CD8-positive, alpha-beta memory T cell (primary cell): ENCODE measurements around the gene TREH. TPM values are rescaled to one million over a fixed set of nuclear protein-coding genes. Genes with fewer than 3 reads are reported as not detected.

Experiments used
- CTCF ChIA-PET: fragments of 350-600 bp; sonication (Branson Sonifier 250); formaldehyde crosslinking; loops from one replicate; lab custom pipeline; 2021; ENCODE audit warnings: antibody characterized with exemption; lab: Charles Lee
- POLR2A ChIA-PET: fragments of 350-600 bp; sonication (Branson Sonifier 250); formaldehyde crosslinking; loops from one replicate; lab custom pipeline; 2021; ENCODE audit warnings: antibody characterized with exemption; lab: Charles Lee
- DNase-seq, 5 donors: peaks; one replicate each; pipeline versions ENCODE4 v3.0.0 to v3.0.0-alpha.2; 2020 to 2022; ENCODE audit warnings: mixed read lengths in 1 of 5
- H3K27ac ChIP-seq: one replicate; pipeline ENCODE4 v1.7.0; 2013; ENCODE audit warnings: low read depth, mild to moderate bottlenecking, low read length, moderate library complexity
- H3K27me3 ChIP-seq: 2 replicates; pipeline ENCODE4 v1.7.0; 2013; ENCODE audit warnings: low read length, mild to moderate bottlenecking; ENCODE audit not compliant: insufficient read depth, poor library complexity, severe bottlenecking
- H3K36me3 ChIP-seq: 2 replicates; pipeline ENCODE4 v1.7.0; 2013; ENCODE audit warnings: mild to moderate bottlenecking, low read length, moderate library complexity; ENCODE audit not compliant: insufficient read depth
- H3K4me1 ChIP-seq: 2 replicates; pipeline ENCODE4 v1.7.0; 2013; ENCODE audit warnings: mild to moderate bottlenecking, low read length, moderate library complexity; ENCODE audit not compliant: insufficient read depth
- H3K4me3 ChIP-seq: 2 replicates; pipeline ENCODE4 v1.7.0; 2013; ENCODE audit warnings: mild to moderate bottlenecking, low read length
- H3K9me3 ChIP-seq: 2 replicates; pipeline ENCODE4 v1.7.0; 2013; ENCODE audit warnings: mild to moderate bottlenecking, low read length
- H3K27ac Mint-ChIP-seq, 8 donors: one replicate each; pipeline ENCODE4 v1.8.0; 2020 to 2021; ENCODE audit warnings: mixed read lengths in 8 of 8, mild to moderate bottlenecking in 6 of 8, inconsistent platforms in 3 of 8, moderate library complexity in 3 of 8
- H3K27me3 Mint-ChIP-seq, 2 donors: one replicate each; pipeline ENCODE4 v1.8.0; 2020 to 2021; ENCODE audit warnings: mixed read lengths in 2 of 2, mild to moderate bottlenecking in 1 of 2, moderate library complexity in 1 of 2
- H3K36me3 Mint-ChIP-seq, 3 donors: one replicate each; pipeline ENCODE4 v1.8.0; 2020 to 2021; ENCODE audit warnings: mixed read lengths in 3 of 3, inconsistent platforms in 1 of 3, mild to moderate bottlenecking in 1 of 3
- H3K4me1 Mint-ChIP-seq, 3 donors: one replicate each; pipeline ENCODE4 v1.8.0; 2020 to 2021; ENCODE audit warnings: mixed read lengths in 3 of 3, inconsistent platforms in 1 of 3, mild to moderate bottlenecking in 1 of 3
- H3K4me3 Mint-ChIP-seq, 7 donors: one replicate each; pipeline ENCODE4 v1.8.0; 2020 to 2021; ENCODE audit warnings: mixed read lengths in 7 of 7, mild to moderate bottlenecking in 6 of 7, moderate library complexity in 4 of 7, inconsistent platforms in 2 of 7
- H3K9me3 Mint-ChIP-seq, 5 donors: one replicate each; pipeline ENCODE4 v1.8.0; 2020 to 2022; ENCODE audit warnings: mixed read lengths in 5 of 5, mild to moderate bottlenecking in 3 of 5, moderate library complexity in 2 of 5, inconsistent platforms in 1 of 5
- polyA plus RNA-seq: library from polyadenylated mRNA; unstranded; fragments of 300-500 nt; fragmentation: Illumina TruSeq; gene quantifications from one replicate; pipeline ENCODE4 v1.2.3, GENCODE V29; 2021
- total RNA-seq, 2 experiments: library from RNA; stranded (reverse); gene quantifications; one replicate each; pipeline ENCODE4 v1.2.3, GENCODE V29; 2021

Gene TREH
- total and polyA plus RNA-seq, 3 experiments from 2014 or later: not detected

DNA sequence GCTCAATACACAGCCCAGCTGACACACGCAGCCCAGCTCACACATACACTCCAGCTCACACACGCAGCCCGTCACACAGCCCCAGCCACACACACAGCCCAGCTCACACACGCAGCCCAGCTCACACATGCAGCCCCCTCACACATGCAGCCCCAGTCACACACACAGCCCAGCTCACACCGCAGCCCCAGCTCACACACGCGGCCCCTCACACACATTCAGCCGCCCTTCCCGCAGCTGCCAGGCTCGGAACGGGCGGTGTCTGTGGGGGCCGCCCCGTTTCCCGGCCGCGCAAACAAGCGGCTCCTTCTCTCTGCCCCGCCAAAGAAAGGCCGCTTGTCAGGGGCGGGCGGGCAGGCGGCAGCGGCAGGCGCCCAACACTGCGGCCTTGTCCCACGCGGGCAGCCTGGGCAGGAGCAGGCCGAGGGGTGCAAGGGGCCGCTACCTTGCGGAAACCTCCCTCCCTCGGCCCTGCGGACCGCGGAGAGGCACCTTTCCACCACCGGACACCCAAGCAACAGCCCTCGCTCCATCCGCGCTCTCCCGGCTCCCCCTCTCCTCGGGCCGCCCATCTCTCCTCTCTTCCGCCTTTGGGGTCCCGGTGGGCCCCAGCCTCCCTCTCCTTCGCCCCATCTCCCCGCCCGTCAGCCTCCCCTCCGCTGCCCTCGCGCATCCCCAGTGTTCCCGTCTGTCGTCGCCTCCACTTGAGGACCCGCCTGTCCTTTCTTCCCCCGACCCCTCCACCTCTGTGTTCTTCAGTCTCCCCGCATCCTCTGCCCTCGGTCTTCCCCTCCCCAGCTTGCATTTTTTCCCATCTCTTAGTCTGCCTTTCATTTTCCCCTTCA lies 69.8 kb downstream of the TREH start:
- CTCF ChIA-PET: interaction anchor here (0.6 to 7.7 kb wide), 12 partner anchors 10 to 464 kb away, joined by 3 to 57 read pairs (median 3); no protein-coding TSS in a partner anchor

DNA sequence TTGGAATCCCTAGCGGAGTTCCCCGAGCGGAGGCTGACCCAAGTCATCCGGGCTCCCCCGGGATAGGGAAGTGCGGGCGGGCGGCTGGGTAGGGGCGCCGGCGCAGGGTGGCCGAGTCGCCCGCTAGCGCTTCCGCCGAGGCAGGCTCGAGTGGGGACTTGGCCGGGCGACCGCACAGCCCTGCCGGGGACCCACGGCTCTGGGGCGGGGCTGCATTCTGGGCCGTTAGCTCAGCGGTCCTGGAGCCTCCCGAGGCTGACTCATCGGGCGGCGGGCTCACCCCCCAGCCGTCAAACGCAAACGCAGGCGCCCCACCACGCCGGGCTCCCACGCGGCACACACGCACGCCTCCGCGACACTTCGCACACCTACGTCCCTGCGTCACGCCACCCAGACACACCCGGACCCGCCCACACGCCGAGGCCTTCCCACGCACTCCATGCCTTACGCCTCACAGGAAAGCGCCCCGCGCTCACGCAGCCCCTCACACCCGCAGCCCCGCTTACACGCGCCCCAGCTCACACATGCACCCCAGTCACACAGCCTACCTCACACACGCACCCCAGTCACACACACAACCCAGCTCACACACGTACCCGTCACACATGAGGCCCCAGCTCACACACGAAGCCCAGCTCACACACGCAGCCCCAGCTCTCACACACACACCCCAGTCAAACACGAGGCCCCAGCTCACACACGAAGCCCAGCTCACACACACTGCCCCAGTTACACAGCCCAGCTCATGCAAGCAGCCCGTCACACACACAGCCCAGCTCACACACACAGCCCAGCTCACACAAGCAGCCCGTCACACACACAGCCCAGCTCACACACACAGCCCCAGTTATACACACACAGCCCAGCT lies 70.9 kb downstream of the TREH start:
- H3K27ac Mint-ChIP-seq: peak overlapping the region; percentile 78 to 98 (median 92)
- peak overlapping the region; percentile 69 for H3K27ac ChIP-seq
- H3K4me1 ChIP-seq: peaks cover 22% of the 10 kb centered on the region
- H3K36me3 Mint-ChIP-seq: peaks cover 0 to 3% (median 0%) of the 10 kb centered on the region in 3 donors
- ChIA-PET CTCF (interaction anchor here (1.0 to 7.7 kb wide), 10 partner anchors 9 to 463 kb away, joined by 3 to 57 read pairs (median 4); partner anchors contain the start of gene CENATAC), POLR2A (no interaction called here)
- peak overlapping the region; percentile 73 to 95 (median 83) for H3K4me3 Mint-ChIP-seq
- no peaks in the 10 kb centered on the region for H3K27me3 ChIP-seq
- H3K9me3 ChIP-seq: no peaks in the 10 kb centered on the region
- H3K27me3 Mint-ChIP-seq: peaks cover 0 to 2% of the 10 kb centered on the region in 2 donors
- DNase-seq: peak; percentile 81 to 93 (median 90)
- no peaks in the 10 kb centered on the region for H3K9me3 Mint-ChIP-seq
- H3K4me1 Mint-ChIP-seq: peaks cover 21 to 28% (median 23%) of the 10 kb centered on the region in 3 donors
- peak overlapping the region; percentile 62 for H3K4me3 ChIP-seq
- no peaks in the 10 kb centered on the region for H3K36me3 ChIP-seq

More for the DNA sequence above, 69.8 kb downstream of the TREH start:
- Histone ChIP-seq H3K36me3 (no peaks in the 10 kb centered on the region), H3K4me3 (peak overlapping the region; percentile 62), H3K27ac (no peak overlapping the region), H3K4me1 (peaks cover 22% of the 10 kb centered on the region), H3K27me3 (no peaks in the 10 kb centered on the region), H3K9me3 (no peaks in the 10 kb centered on the region)
- peaks cover 21 to 28% (median 23%) of the 10 kb centered on the region in 3 donors for H3K4me1 Mint-ChIP-seq
- DNase-seq: peak; percentile 7 to 67 (median 30)
- no peaks in the 10 kb centered on the region for H3K36me3 Mint-ChIP-seq
- peaks cover 0 to 5% of the 10 kb centered on the region in 2 donors for H3K27me3 Mint-ChIP-seq
- peak overlapping the region; percentile 78 to 98 (median 92) for H3K27ac Mint-ChIP-seq
- peak overlapping the region; percentile 73 to 95 (median 83) for H3K4me3 Mint-ChIP-seq
- H3K9me3 Mint-ChIP-seq: no peaks in the 10 kb centered on the region
- POLR2A ChIA-PET: interaction anchor here (0.6 kb wide), 3 partner anchors 22 to 264 kb away, joined by 3 to 7 read pairs (median 5); no protein-coding TSS in a partner anchor

- Mint-ChIP-seq H3K27me3 (peaks cover 0 to 2% of the 10 kb centered on the region in 2 donors), H3K36me3 (peaks cover 0 to 7% (median 2%) of the 10 kb centered on the region in 3 donors), H3K27ac (peak within 1 kb of the TSS; percentile 54 to 98 (median 92)), H3K9me3 (no peaks in the 10 kb centered on the region), H3K4me1 (peaks cover 21 to 28% (median 23%) of the 10 kb centered on the region in 3 donors), H3K4me3 (peak within 1 kb of the TSS; percentile 76 to 95 (median 83))
- peak; percentile 27 to 70 (median 50) for DNase-seq
- no peaks in the 10 kb centered on the region for H3K9me3 ChIP-seq
- POLR2A ChIA-PET: interaction anchor here (0.6 to 1.0 kb wide), 2 partner anchors 34 to 369 kb away, joined by 3 read pairs; no protein-coding TSS in a partner anchor
- no peaks in the 10 kb centered on the region for H3K27me3 ChIP-seq
- CTCF ChIA-PET: interaction anchor here (1.0 to 7.7 kb wide), 5 partner anchors 12 to 390 kb away, joined by 3 to 57 read pairs (median 4); partner anchors contain the start of gene CENATAC
- peak within 1 kb of the TSS; percentile 69 for H3K27ac ChIP-seq
- peaks cover 22% of the 10 kb centered on the region for H3K4me1 ChIP-seq
- no peaks in the 10 kb centered on the region for H3K36me3 ChIP-seq
- H3K4me3 ChIP-seq: peak within 1 kb of the TSS; percentile 62
Measured at GRCh38 chr11:118607401-118608359, 71.8 kb downstream of the TREH start, which contains the start of gene PHLDB1. Gene PHLDB1 (plus strand): TSS chr11:118607615. CDS start chr11:118613837, 6,222 bp downstream.

Other genes starting within 250 kb of the TREH start
- 10 to 100 TPM; 80.0 to 80.6 TPM for gene KMT2A, start 243.2 kb downstream of the TREH start, total RNA-seq
- 40.5 TPM for gene KMT2A, start 243.2 kb downstream of the TREH start, polyA plus RNA-seq
- gene TTC36, start 152.2 kb downstream of the TREH start, total RNA-seq: under 1 TPM; 0.44 to 0.59 TPM
- gene TTC36, start 152.2 kb downstream of the TREH start, polyA plus RNA-seq: not detected
- gene TMEM25, start 148.5 kb downstream of the TREH start, total RNA-seq: 1 to 10 TPM; 7.0 to 8.3 TPM
- 12.1 TPM for gene TMEM25, start 148.5 kb downstream of the TREH start, polyA plus RNA-seq
- 10 to 100 TPM; 29.5 to 30.1 TPM for gene IFT46, start 113.7 kb downstream of the TREH start, total RNA-seq
- 7.4 TPM for gene IFT46, start 113.7 kb downstream of the TREH start, polyA plus RNA-seq
- 100 to 1,000 TPM; 149 to 154 TPM for gene ARCN1, start 107.2 kb downstream of the TREH start, total RNA-seq
- gene ARCN1, start 107.2 kb downstream of the TREH start, polyA plus RNA-seq: 148 TPM
- gene PHLDB1, start 72.0 kb downstream of the TREH start, total RNA-seq: 1 to 10 TPM; 1.9 to 2.4 TPM
- 0.82 TPM for gene PHLDB1, start 72.0 kb downstream of the TREH start, polyA plus RNA-seq
- 100 to 1,000 TPM; 187 to 189 TPM for gene DDX6, start 111.5 kb upstream of the TREH start, total RNA-seq
- 85.6 TPM for gene DDX6, start 111.5 kb upstream of the TREH start, polyA plus RNA-seq
- 1 to 10 TPM; 5.8 to 6.3 TPM for gene CXCR5, start 204.2 kb upstream of the TREH start, total RNA-seq
- gene CXCR5, start 204.2 kb upstream of the TREH start, polyA plus RNA-seq: 4.5 TPM
- 10 to 100 TPM; 39.6 to 42.8 TPM for gene BCL9L, start 246.3 kb upstream of the TREH start, total RNA-seq
- gene BCL9L, start 246.3 kb upstream of the TREH start, polyA plus RNA-seq: 9.1 TPM